ENCODE measurements around the gene NRIP1.

Gene NRIP1

DNA sequence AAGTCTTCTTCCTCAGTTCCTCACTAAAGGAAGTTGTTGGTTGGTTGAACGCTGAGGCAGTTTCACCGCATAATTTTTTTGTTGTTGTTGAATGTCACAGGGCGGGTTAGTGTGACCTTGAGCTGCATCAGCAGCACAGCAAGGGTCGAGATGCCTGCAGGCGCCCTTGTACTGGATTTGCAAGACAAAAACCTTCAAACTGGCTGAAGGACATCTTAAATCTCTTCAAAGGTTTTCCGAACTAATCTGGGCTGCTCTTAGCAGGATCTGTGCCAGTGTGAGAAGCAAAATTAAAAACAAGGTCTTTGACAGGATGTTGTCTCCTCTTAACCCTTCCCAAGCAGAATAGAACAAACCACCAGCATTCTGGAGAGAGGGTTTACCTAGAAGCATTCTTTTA lies 59.4 kb downstream of the NRIP1 start:
- DNase-seq = no peak

DNA sequence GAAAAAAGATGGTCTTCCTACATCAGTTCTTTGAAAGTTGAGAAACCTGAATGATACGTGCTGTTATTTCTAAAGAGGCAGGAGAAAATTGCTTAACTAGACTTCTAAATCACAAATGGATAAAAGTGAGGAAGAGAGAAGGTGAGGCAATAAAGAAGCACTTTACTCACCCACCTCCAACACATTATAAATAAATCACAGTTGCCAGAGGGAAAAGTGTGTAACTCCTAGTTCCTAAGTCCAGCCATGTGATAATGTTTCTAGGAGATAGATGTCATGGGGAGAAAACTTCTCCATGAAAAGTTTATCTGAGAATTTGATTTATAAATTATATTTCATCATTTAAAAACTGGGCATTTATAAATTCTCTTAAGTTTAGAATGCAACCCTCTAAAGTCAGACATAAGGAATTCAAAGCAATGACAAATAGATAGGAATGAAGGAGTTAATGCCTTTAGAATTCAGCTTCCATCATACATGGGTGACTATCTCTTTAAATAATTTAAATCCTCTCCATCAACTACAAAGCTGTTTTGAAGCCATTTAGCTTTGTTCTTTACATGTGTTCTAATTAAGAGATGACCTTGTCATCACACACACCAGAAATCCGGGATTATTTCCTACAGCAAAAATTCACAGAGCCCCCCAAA lies 60.0 kb downstream of the NRIP1 start:
- DNase-seq = no peak

GRCh38 chr21:15003463-15004135 lies 61.2 kb downstream of the NRIP1 start:
- no peak for DNase-seq

DNA sequence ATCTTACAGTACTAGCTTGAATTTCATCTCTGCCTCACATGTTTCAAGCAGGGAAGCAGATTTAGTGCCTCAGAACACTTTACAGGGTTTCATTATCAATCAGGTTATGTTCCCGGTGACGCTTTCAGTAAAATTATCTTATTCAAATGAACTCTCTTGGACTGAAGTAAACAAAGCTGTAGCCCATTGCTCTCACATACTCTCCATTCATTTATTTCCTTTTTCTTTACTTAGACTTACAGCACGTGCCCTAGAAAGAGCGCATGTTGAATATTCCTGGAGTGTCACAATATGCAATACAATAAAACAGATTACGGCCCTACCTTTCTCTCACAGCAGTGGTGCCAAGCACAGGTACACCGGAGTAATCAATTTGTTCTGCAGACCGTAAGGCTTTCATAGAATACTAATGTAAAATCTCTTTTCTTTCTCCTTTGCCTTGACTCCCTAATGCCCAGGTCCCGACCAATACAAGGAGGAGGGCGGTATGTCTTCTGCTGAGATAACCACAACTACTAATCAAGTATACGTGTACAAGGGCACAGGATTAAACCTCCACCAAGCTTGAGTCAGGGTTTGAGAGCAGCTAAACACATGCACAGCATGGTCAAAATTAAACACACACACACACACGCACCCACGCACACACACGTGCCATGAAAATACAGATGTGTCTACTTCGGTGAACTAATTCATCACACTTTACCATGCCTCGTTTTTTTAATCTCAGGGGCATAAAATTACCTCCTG lies 62.8 kb downstream of the NRIP1 start:
- DNase-seq = peak; percentile 64 to 75

DNA sequence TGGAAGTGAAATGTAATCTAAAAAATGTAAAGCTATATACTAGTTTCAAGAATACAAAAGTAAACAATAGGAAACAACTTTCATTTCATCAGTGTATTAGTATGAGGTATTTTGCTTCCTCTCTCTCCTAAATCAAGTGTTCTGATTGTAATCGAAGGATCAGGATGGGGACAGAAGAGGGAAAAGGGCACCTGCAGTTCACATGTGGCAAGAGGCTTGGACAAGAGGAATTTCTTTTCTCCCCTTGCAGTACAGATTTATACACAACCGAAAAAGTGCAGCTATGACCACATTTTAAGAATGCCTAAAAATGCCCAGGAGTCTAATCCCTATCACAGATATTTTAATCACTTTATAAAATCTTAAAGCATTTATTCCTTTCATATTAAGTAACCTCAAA lies 63.7 kb downstream of the NRIP1 start:
- no peak for DNase-seq

- DNase-seq = no peak
Measured at GRCh38 chr21:15000081-15000480, 64.7 kb downstream of the NRIP1 start.

GRCh38 chr21:14998784-14999183 lies 66.0 kb downstream of the NRIP1 start:
- DNase-seq = no peak

- no peak for DNase-seq
Measured at GRCh38 chr21:14998336-14998735, 66.5 kb downstream of the NRIP1 start.

GRCh38 chr21:14995695-14996490 lies 68.9 kb downstream of the NRIP1 start:
- DNase-seq = no peak

GRCh38 chr21:14995226-14995625 lies 69.6 kb downstream of the NRIP1 start:
- DNase-seq = no peak

- DNase-seq = no peak
Measured at GRCh38 chr21:14993115-14993514, 71.7 kb downstream of the NRIP1 start.

GRCh38 chr21:14991957-14992356 lies 72.8 kb downstream of the NRIP1 start:
- no peak for DNase-seq

DNA sequence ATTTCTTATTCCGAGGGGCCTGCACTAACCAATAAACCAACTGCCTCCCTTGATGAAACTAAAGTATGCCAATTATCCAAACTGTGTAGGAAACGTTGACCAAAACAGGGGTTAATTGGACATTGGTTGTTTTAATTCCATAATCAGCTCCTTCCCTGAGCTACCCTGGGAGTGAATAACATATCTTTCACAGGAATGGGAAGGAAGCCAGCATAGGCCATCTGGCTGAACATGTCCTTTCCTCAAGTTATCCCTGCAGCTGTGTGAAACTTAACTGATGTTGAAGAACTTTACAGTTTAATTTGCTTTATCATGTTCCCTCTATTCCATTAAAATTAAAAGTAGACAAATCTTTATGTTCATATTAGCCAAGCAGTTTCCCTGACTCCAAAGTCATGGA lies 75.4 kb downstream of the NRIP1 start:
- DNase-seq = no peak

DNA sequence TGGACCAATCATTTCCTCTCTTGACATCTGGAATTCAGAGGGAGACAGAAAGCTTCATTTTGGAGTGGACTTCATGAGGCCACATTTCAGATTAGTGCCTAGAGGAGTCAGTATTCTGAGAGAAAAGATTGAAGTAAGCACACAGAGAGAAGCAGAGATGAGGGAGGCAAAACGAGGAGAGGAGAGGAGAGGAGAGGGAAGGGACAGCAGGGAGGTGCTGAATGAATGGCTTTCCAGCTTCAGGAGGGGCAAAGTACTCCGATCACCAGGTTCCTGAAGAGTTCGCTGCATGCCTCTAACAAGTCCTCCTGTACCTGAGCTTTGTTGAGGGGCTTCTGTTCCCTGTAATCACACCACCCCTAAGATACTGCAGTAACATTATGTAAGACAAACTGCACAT lies 76.0 kb downstream of the NRIP1 start:
- DNase-seq = no peak

DNA sequence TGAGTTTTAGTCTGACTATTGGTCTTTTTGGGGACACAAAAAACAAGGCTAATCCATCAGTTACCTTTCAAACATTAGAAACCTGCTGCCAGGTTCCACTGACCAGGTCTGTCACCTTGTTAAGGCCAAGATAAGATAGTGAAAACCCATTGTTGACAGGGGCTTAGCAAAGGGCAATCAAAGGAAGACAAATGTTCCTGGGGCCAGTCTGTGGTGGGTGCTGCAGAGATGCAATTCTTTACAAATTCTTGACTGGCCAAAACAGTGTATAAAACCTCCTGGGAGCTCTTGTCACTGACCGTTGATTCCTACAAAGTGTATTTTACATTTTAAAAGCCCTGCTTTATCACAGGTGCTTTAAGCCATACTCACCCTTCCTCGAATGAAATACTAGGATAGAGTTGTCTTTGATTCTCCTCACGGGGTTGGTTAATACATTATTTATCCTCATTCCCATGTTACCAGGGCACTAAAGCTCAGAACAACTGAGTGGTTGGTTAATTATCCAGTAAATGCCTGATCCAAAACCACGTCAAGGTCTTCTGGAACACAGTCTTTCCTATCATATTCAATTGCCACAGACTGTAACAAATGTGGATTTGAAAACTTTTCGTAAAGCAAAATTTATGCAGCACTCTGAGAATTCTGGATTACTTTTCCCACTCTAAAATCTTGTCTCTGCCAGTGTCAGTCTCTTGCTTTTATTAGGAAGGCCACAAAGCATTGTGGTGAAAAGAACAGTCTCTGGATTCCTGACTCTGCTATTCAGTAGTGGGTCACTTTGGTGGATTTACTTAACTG lies 77.2 kb downstream of the NRIP1 start:
- no peak for DNase-seq

- no peak for DNase-seq
Measured at GRCh38 chr21:14985306-14985705, 79.5 kb downstream of the NRIP1 start.

DNA sequence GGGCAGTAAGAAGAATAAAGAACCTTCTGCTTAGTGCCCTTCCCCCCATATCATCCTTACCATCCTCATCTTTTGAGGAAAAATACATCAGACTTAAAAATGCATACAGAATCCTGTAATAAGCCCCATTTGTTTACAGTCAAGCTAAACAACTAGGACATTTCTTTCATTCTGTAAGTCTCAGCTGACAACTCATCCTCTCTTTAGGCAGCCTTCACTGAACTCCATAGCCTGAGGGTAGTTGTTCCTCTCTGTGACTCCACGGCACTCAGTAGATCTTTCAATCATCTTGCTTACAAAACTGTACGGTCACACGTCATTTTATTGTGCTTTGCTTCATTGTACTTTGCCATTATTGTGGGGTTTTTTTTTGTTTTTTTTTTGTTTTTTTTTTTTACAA lies 82.5 kb downstream of the NRIP1 start:
- DNase-seq = no peak

DNA sequence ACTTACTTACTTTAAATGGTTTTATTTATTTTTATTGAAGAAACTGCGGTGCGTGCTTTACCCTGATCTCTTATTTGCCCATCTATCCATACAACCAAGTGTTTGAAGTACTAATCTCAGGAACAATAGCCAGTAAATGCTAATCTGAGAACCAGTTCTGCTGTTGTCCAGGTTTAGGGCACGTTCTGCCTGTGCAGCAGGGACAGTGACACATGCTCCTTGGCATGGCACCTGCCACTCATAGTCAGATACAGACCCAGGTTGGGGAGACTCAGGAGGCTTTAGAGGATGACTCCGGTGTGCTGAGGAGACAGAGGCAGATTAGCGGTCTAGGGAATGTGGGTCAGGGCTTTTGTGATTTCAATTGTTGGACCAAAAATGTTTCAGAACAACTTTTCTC lies 83.6 kb downstream of the NRIP1 start:
- no peak for DNase-seq

GRCh38 chr21:14979264-14979663 lies 85.5 kb downstream of the NRIP1 start:
- DNase-seq = no peak

GRCh38 chr21:14977814-14978213 lies 87.0 kb downstream of the NRIP1 start:
- DNase-seq = no peak

DNA sequence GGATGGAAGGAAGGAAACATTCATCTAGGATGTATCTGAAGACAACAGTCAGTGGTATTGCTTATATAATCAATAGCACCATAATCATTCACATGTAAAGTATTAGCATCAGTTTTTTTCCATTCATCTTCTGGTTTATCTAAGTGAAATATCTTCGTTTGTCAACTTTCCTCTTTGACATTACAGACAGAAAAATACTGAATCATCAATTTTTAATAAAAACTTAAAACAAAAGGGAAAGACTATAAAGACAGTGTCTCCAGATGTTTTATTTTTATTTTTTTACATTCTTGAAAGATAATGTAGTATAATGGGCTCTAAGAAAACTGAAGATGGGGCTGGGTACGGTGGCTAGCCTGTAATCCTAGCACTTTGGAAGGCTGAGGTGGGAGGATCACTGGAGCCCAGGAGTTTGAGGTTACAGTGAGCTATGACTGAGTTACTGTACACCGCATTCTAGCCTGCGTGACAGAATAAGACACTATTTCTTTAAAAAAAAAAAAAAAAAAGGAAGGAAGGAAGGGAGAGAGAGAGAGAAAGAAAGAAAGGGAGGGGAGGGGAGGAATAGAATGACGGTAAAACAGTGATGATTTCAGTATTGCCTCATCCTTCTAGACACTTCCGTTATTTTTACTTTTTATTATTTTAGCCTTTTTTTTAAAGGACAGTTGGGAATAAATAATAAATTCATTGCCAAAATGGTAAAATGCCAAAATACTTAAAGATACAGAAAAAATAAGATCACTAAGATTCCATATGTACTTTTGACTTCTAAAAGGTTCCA lies 89.5 kb downstream of the NRIP1 start:
- DNase-seq = no peak

GRCh38 chr21:14972678-14973077 lies 92.1 kb downstream of the NRIP1 start:
- no peak for DNase-seq
